ENCODE data around the gene KRT14.
A peak's percentile ranks its signal among the peaks of the same experiment; 100 is the strongest.
"Not testable (repeated sequence)": the region's sequence is repeated elsewhere in the genome, so short reads cannot be mapped to it uniquely, and the experiment has no call there.

Gene KRT14

DNA sequence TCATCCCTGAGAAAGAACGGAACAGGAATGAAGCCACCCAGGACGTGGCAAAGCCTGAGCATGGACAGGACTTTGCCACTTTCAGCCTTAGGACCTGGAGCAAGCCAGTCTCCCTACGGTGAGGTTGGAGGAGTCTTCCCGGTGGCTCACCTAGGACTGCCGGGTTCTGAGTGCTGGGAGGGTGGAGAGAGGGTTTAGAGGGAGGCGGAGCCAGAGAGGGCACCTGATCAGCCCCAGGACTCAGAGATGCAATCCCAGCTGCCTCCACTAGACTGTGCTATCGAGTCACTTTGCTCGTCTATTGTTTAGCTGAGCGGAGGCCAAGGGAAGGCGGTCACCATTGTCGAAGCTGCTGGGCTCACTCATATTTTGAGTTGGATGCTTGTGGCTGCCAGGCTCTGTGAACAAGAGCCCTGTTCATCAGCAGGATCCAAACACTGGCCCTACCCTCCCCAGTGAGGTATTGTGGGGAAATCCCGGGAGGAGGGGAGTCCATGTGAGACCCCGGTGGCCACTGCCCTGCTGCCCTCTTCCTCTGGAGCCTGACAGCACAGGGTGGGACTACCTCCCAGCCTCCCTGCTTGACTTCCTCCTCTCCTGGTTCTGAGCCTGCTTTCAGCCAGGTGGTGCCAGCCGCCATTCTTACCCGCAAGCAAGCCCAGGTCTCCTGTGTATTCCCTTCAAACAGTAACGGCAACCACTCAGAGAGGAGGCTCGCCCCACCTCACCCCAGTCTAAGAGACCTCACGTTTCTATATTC lies 7.0 kb downstream of the KRT14 start:
- peak; percentile 37 to 77 for DNase-seq (ENCODE audit: low read depth in 2 of 2)

DNA sequence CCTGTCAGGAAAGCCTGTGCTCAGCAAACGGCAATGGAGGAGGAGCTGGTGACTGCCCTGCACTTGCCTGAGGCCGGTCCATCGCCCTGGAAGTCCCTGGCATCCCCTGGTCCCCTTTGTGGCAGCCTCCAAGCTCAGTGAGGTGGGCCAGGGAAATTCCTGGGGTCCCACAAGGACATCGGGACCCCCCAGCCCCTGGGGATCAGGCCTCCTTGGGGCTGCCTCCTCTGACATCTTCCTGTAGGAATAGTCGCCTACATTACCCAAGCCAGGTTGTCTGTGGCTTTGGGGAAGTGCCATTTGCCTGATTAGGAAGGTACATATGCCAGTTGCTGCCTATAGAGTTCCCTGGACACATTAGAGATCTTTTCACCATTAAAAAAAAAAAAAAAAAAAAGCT lies 7.7 kb downstream of the KRT14 start:
- DNase-seq (ENCODE audit: low read depth in 2 of 2) = no peak

DNA sequence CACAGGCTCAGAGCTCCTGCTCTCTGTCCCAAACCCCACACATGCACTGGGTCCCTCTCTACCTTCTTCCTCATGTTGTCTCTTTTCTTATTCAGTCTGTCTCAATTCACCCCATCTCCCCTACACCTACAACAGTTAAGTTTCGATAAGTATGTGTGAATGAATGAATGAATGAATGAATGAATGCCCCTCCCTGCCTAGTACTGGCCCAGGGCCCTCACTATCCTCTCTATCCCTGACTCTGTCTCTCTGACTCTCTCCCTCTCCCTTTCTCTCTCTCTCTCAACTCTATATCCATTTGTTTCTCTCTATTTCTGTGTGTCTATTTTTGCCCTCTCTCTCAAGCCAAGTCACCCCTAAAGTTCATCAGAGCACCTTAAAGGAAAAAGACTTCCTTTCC lies 8.2 kb downstream of the KRT14 start:
- DNase-seq (ENCODE audit: low read depth in 2 of 2) = no peak

DNA sequence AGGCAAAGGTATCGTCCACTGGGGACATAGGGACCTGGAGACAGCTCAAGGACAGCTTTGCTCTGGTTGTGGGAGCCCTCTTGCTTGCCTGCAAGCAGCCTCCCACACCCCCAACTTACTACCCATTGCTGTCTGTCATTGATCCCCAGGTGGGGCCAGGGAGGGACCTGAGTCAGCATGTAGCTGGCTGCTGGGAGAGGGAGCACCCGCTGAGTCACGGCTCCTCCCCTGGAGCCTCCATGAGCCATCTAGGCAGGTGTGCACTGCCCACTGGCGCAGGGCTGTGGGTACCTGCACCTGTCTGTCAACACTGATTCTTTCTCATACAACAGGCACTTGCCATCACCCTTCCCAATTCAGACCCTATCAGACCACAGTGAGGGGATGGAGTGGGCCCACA lies 10.0 kb downstream of the KRT14 start:
- not testable (repeated sequence) for DNase-seq (ENCODE audit: low read depth in 2 of 2)

DNA sequence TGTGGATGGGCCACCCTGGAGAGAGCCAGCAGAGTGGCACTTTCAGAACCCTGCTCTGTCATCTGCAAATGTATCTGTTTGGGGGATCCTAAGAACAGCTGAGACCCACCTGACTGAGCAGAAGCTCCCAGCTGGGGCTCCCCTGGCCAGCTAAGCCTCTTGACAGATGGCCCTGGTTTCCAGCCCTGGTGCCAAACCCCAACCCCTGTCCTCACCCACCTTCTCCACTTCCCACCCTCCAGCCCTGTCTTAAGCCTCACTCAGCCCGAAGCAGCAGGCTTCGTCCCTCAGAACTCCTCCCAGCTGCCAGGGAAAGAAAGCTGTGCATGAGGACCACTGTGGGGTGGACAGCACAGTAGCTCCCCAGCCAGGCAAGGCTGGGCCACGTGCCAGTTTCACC lies 11.4 kb downstream of the KRT14 start:
- no peak for DNase-seq (ENCODE audit: low read depth in 2 of 2)

DNA sequence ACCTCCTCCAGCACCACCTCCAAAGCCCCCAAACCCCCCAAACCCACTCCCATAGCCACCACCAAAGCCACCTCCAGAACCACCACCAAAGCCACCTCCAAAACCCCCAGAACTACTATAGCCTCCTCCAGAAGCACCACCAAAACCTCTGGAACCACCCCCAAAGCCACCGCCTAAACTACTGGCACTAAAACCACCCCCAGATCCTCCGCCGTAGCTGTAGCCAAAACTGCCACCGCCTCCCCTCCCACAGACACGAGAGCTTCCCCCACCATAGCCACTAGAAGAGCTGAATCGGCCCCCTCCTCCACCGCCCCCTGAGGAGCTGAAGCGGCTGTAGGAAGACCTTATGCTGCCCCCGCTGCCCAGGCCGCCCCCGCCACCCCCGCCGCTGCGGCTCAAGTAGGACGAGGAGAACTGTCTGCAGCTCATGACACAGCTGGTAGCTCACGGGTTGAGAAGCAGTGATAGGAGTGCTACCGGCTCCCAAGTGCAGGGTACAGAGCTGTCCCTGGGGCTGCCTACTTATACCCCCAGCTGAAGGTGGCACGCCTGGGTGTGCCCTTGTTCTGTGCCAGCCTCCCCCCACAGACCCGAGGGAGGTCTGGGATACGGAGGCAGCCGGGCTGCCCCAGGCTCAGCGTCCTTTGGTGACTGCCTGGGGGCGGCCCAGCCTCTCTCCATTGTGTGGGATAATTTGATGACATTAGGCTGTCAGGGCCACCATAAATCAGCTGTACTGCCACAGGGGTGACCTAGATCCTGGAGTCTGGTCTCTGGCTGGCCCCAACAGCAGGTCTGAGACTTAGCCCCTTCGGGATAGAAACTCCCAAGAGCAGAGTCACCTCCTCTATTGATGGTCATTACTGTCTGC lies 14.9 kb downstream of the KRT14 start, which contains the start of gene KRT9:
Gene KRT9 (minus strand): TSS at position 499 of the 874 bp plus-strand sequence. CDS start 67 bp downstream, at position 432.
- no peak for DNase-seq (ENCODE audit: low read depth in 2 of 2)

DNA sequence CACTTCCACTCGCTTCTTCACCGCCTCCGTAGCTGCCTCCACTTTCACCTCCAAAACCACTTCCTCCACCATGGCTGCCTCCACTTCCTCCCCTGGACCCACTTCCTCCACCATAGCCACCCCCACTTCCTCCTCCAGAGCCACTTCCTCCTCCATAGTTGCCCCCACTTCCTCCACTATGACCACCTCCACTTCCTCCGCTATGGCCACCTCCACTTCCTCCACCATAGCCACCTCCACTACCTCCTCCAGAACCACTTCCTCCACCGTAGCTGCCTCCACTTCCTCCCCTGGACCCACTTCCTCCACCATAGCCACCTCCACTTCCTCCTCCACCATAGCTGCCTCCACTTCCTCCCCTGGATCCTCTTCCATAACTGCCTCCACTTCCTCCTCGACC lies 19.4 kb downstream of the KRT14 start:
- DNase-seq (ENCODE audit: low read depth in 2 of 2) = no peak

DNA sequence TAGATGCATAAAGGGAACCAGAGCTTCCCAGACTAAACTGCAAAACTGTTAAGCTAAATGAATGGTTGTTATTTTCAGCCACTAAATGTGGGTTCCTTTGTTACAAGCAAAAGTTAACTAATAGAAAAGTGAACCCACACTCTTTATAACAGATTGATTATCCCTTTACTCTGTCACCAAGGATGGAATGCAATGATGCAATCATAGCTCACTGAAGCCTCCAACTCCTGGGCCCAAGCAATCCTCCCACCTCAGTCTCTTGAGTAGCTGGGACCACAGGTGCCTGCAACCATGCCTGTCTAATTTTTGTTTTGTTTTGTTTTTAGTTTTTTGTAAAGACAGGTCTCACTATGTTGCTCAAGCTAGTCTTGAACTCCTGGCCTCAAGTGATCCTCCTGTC lies 21.4 kb downstream of the KRT14 start:
- DNase-seq (ENCODE audit: low read depth in 2 of 2) = no peak

DNA sequence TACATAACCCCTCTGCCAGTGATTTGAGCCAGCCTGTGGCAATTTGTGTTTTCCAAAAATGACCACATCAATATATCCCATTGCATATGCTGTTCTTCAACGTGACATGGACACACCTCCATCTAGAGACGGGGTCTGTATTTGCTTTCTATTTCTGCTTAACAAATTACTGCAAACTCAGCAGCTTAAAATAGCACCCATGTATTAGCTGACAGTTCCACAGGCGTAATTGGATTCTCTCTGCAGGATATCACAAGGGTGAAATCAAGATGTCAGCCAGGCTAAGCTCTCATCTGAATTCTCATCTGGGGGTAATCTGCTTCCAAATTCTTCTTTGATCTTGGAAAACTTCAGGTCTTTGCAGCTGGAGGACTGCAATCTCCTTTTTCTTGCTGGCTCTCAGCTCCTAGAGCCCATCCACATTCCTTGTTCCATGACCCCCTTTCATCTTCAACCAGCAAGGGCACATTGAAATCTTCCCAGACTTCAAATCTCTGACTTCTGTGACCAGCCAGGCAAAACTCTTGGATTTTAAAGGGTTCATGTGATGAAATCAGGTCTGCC lies 23.0 kb downstream of the KRT14 start:
- no peak for DNase-seq (ENCODE audit: low read depth in 2 of 2)

DNA sequence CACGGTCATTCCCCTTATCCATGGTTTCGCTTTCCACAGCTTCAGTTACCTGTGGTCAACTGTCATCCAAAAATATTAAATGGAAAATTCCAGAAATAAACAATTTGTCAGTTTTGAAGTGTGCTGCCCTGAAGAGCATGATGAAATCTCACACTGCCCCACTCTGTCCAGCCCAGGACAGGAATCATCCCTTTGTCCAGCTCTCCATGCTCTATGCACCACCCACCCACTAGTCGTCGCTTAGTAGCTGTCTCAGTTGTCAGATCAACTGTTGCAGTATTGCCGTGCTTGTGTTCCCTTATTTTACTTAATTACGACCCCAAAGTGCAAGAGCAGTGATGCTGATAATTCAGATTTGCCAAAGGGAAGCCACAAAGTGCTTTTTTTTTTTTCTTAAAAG lies 25.1 kb downstream of the KRT14 start:
- DNase-seq (ENCODE audit: low read depth in 2 of 2) = no peak

DNA sequence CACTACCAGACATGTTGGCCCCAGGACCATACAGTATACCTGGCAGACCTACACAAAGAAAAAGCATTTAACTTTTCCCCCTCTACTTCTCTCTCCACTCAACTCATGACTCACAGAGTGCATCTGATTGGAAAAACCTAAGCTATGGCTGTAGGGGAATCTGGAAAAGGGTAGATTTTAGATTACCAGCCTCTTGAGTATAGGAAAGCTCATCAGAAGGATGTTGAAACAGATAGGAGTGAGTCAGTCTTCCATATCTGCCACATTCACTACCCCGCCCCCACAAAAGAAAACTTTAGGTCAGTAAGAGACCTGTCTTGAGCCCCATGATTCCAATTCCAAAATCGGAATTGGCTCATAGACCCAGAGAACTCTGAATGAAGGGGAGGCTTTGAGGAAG lies 27.1 kb downstream of the KRT14 start:
- DNase-seq (ENCODE audit: low read depth in 2 of 2) = no peak

DNA sequence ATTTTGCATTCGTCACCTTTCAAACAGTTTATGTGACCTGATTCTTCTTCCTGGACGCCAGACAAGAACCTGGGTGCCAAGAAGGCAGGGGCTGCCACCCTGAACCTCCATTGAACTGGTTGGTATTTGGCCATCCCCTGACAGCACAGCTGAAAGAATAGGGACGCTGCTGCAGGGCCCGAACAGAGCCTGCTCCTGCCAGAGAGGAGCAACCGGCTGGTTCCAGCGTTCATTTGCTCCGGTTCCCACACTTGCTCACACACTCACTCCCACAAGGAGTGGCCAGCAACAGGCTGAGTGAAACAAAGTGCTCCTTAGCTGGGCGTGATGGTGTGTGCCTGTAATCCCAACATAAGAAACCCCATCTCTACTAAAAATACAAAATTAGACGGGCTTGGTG lies 29.8 kb downstream of the KRT14 start:
- DNase-seq (ENCODE audit: low read depth in 2 of 2) = no peak

DNA sequence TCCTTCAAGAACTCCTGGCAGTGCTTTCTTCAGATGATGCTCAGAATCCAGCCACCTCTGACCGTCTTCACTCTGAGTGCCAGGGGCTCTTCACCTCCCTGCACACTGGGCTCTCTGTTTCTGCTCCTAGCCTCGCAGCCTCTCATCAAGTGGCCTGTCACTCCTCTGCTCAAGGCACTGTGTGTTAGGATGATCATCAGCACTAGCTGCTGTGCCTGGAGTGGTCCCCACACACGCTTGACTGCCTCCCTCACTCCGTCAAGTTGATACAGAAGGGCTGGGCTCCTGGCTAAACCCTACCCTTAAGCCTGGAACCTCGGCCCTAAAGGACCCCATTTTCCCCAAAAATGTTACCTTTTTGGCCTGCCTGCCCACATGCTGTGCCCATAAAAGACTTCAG lies 30.4 kb downstream of the KRT14 start:
- no peak for DNase-seq (ENCODE audit: low read depth in 2 of 2)

DNA sequence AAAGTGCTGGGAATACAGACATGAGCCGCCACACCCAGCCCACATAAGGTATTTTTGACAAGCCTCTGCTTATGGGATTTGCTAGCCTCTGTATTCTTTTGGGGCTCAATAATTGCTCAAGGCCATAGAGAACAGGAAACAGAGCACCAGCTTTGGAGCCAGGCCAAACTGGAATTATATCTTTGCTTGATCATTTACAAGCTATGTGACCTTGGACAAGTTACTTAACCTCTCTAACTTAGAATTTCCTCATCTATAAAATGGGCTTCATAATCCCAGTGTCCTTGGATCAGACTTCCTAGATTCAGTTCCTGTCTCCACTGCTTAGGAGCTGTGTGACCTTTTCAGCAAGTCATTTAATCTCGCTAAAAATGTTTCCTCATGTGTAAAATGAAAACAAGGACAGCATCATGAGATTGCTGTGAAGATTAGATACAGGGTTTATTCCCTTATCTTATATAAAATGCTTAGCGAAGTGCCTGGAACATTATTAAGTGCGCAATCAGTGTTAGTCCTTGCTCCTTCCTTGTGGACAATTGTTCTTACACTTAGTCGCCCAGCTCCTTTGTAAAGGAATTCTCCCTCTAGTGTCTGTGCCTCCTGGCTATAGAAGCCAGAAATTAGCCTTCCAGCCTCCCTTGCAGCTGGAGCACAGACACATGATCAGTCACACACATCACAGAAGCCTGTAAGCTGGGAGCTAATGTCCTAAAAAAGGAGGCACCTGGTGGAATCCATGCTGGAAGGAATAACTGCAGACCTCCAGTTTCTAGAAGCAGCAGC lies 31.4 kb downstream of the KRT14 start:
- DNase-seq (ENCODE audit: low read depth in 2 of 2) = no peak

DNA sequence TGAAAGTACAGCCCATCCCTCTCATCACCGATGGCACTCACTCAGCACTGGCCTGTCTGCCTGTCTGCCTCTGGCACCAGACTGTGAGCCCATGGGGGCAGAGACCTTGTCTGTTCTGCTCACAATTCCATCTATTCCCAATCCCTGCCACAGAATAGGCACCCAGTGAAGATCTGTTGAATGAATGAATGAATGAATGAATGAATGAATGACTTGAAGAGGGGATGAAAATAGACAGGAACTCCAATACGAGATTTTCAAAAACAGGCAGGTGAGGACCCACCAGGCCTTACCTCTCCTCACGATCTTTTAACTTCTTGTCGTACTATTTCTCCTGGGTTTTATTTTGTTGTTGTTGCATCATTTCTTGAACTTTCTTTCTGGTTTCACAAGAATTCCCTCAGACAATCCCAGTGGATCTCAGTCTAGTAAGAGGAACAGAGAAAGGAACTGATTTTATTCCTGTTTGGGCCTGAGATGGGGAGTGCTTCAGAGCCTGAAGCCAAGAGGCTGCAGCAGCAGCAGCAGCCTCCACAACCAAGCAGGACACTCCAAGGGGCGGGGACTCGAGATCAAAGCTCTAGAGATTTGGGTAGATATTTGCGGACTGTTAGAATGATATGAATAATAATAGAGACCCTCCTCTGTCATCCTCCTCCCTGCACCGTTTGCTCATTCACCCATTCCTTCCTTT lies 32.6 kb downstream of the KRT14 start:
- no peak for DNase-seq (ENCODE audit: low read depth in 2 of 2)

DNA sequence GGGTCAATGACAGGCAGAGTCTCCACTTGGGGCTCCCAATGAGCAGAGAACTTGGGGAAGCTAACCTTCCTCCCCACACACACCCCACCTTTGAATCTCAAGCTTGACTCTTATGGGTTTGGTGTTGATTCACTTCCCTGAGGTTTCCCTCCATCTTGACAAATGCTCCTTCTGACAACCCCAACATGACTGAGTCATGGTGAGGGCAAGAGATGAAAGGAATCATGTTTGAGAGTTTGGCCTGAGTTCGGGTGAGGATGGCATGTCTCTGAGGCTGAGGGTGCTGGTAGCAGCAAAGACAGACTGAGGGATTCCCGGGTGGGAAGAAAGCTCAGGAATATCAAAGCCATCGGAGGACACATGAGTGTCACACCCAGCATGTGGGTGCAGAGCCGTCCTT lies 33.5 kb downstream of the KRT14 start:
- no peak for DNase-seq (ENCODE audit: low read depth in 2 of 2)

DNA sequence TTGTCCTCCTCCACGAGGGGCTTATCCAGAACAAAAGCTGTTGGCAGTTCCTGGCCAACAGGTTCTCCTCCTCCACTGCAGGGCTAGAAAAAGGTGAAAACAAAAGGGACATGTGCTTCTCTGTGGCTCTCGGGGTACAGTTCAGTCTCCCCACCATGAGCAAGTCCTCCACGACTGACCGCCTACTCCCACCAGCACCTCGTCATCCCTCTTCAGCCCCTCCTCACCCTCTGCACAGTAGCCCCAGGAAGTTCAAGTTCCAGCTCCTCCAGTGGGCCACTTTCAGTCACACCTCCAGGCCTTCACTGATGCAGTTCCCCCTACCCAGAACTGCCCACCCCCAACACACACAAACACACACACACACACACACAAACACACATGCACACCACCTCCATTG lies 34.2 kb downstream of the KRT14 start:
- DNase-seq (ENCODE audit: low read depth in 2 of 2) = no peak

DNA sequence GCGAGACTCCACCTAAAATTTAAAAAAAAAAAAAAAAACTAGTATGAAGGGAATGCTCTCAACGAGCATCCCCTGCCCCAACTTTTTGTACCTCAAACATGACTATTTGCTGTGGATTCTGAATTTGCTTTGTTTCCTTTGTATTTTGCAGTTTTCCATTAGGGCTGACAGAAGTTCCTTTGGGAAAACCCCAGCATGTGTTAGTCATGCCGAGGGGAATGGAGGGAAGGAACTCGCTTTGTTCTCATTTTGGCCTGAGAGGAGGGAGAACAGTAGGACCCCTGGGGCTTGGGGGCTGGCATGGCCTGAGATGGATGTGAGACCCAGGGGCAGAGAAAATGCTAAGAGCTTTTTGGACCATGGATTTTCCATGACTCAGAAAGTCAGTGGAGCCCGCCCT lies 35.3 kb downstream of the KRT14 start:
- no peak for DNase-seq (ENCODE audit: low read depth in 2 of 2)

DNA sequence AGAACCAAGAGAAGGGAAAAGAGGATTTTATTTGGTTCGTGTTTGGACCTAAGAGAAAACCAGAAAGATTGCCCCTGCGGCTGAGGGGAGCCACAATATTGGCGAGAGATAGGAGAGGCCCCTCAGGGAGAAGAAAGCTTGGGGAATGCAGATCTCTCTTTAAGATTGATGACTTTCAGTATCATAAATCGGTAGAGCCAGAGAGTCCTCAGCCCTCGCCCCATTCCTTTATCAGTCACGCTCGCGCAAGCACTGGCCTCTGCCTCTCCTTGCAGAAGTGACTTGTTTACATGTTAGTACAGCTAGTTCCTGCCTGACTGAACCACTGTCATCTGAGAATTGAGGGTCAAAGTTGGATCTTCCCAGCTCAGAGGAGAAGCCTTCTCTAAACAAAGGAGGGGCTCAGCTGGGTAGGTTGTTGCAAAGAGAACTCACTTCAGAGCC lies 37.1 kb downstream of the KRT14 start:
- DNase-seq (ENCODE audit: low read depth in 2 of 2) = no peak

DNA sequence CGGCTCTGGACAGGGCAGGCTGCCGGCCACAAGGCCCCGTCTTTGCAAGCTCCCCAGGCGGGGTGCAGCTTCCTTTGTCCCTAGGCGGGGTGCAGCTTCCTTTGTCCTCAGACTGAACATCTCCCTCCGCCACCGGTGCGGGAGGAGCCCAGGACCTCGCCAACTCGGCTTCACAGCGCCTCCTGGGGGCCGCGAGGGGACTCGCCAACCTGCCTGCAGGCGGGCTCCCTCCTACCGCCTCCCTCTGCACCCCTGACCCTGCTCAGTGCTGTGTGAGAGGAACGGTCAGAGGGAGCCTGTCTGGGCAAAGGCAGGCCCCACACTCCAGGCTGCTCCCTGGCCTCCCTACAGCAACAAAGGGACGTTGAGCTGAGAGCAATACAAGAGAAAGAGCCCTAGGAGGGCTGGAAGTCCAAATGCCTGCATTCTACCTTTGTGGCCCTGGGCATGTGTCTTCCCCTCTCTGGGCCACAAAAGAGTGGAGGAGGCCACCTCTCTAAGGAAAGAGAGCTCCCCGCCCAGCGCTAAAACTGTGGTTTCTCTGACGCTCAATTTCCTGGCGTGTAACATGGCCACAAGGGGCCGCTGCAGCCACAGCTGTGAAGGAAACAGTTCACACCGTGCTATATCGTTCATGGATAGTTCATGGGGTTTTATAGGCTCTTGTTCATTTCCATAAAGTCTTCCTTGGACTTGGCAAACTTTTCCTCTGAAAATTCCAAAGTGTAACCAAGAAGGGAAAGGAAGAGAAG lies 37.7 kb downstream of the KRT14 start:
- DNase-seq (ENCODE audit: low read depth in 2 of 2) = peak; percentile 64 to 80
